Measurements from ENCODE around the gene GGT6.

The GGT6 gene

DNA sequence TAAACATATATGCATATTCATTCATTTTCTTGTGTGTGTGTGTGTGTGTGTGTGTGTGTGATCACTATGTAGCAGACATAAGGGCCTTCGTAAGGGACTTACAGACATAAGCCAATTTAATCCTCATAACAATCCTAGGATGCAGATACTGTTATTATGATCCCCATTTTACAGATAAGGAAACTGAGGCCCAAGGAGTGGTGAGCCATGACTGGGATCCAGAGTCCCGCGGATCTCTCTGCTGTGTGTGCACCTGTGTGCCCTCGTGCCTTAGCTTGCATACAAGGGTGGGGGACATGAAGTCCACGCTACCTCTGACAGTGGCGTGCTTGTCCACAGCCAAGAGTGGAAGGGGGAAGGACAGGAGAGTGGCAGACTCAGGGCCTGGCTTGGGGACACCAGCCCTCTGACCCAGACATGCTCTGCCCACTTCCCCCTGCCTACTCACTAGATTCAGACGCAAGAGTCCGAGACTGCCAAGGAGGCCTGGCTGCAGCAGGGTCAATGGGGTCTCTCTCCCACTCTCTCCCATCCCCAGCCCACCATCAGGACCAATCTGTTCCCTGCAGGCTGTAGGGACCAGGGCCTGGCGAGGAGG lies 14.2 kb upstream of the GGT6 start (continued):
- TF ChIP-seq, protein P1, sequence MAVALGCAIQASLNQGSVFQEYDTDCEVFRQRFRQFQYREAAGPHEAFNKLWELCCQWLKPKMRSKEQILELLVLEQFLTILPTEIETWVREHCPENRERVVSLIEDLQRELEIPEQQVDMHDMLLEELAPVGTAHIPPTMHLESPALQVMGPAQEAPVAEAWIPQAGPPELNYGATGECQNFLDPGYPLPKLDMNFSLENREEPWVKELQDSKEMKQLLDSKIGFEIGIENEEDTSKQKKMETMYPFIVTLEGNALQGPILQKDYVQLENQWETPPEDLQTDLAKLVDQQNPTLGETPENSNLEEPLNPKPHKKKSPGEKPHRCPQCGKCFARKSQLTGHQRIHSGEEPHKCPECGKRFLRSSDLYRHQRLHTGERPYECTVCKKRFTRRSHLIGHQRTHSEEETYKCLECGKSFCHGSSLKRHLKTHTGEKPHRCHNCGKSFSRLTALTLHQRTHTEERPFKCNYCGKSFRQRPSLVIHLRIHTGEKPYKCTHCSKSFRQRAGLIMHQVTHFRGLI (tag by site-specific recombination; IDR thresholded peaks at IDR 0.05) = no peak
- TF ChIP-seq ZNF248 (tag by site-specific recombination; IDR thresholded peaks at IDR 0.05) = no peak
- no peak for TF ChIP-seq ZBTB7A (tag by site-specific recombination; IDR thresholded peaks at IDR 0.05; ENCODE audit: low read depth)

DNA sequence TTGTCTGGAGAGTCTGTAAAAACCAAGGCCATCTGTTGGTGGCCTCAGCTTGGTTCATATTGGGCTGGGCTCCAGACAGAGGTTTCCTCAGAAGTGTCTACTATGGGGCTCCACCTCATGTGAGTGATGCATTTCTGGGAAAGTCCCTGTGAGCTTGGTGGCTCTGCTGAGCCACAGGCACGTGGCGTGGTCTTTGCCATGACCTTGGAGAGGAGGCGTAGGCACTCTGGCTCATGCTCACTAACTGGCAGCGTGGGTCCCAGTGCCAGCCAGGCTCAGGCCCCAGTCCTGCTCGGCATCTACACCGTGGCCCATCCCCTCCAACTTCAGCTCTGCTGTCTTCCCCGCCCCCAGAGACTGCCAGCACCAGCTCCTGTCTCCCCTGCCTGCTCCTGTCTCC lies 13.3 kb upstream of the GGT6 start:
- Histone ChIP-seq H3K36me3 (ENCODE audit: control insufficient read depth in 2 of 2, insufficient read depth in 1 of 2, low read length in 2 of 2) (no peaks in the 10 kb centered on the region), H3K27ac (ENCODE audit: extremely low read depth, low read depth, low read length) (no peak overlapping the region), H3K4me1 (ENCODE audit: control insufficient read depth, insufficient read depth, low read length) (0 out of 2 replicates have a peak, but pooled peaks cover 4% of the 10 kb centered on the region), H3K4me3 (ENCODE audit: low read depth, low read length) (no peak overlapping the region), H3K9me3 (ENCODE audit: control insufficient read depth, insufficient read depth, low read depth, low read length) (no peaks in the 10 kb centered on the region)
- TF ChIP-seq REPIN1 (tag by site-specific recombination; IDR thresholded peaks at IDR 0.05; ENCODE audit: low read depth) = no peak
- no peak for TF ChIP-seq ZNF202 (tag by site-specific recombination; IDR thresholded peaks at IDR 0.05; ENCODE audit: borderline replicate concordance)
- no peak for TF ChIP-seq ZNF133 (tag by site-specific recombination; IDR thresholded peaks at IDR 0.05)
- TF ChIP-seq GFI1B (tag by site-specific recombination; IDR thresholded peaks at IDR 0.05) = no peak
- no peak for TF ChIP-seq OVOL3 (tag by site-specific recombination; IDR thresholded peaks at IDR 0.05)
- TF ChIP-seq, protein P2, sequence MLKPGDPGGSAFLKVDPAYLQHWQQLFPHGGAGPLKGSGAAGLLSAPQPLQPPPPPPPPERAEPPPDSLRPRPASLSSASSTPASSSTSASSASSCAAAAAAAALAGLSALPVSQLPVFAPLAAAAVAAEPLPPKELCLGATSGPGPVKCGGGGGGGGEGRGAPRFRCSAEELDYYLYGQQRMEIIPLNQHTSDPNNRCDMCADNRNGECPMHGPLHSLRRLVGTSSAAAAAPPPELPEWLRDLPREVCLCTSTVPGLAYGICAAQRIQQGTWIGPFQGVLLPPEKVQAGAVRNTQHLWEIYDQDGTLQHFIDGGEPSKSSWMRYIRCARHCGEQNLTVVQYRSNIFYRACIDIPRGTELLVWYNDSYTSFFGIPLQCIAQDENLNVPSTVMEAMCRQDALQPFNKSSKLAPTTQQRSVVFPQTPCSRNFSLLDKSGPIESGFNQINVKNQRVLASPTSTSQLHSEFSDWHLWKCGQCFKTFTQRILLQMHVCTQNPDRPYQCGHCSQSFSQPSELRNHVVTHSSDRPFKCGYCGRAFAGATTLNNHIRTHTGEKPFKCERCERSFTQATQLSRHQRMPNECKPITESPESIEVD (tag by site-specific recombination; IDR thresholded peaks at IDR 0.05) = no peak
- ChIA-PET POLR2A (no interaction called here), CTCF (interaction anchor here (0.5 to 0.9 kb wide), 3 partner anchors 16 to 128 kb away, joined by 3 to 5 read pairs (median 3); no protein-coding TSS in a partner anchor)

DNA sequence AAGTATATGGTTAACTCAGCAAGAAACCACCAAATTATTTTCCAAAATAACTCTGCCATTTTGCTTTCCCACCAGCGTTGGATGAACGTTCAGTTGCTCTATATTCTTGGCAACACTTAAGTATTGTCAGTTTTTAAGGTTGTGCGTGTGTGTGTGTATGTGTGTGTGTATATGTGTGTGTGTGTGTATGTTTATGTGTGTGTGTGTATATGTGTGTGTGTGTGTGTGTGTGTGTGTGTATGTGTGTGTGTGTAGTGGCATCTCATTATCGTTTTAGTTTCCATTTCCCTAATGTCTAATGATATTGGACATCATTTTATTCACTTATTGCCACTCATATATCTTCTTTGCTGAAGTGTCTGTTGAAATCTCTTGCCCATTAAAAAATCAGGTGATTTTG lies 12.7 kb upstream of the GGT6 start:
- Histone ChIP-seq H3K9me3 (ENCODE audit: control insufficient read depth, insufficient read depth, low read depth, low read length) (no peaks in the 10 kb centered on the region), H3K27ac (ENCODE audit: extremely low read depth, low read depth, low read length) (no peak overlapping the region), H3K4me3 (ENCODE audit: low read depth, low read length) (no peak overlapping the region), H3K4me1 (ENCODE audit: control insufficient read depth, insufficient read depth, low read length) (0 out of 2 replicates have a peak, but pooled peaks cover 4% of the 10 kb centered on the region), H3K36me3 (ENCODE audit: control insufficient read depth in 2 of 2, insufficient read depth in 1 of 2, low read length in 2 of 2) (no peaks in the 10 kb centered on the region)
- ChIA-PET CTCF (no interaction called here), POLR2A (no interaction called here)
- TF ChIP-seq, protein P3, sequence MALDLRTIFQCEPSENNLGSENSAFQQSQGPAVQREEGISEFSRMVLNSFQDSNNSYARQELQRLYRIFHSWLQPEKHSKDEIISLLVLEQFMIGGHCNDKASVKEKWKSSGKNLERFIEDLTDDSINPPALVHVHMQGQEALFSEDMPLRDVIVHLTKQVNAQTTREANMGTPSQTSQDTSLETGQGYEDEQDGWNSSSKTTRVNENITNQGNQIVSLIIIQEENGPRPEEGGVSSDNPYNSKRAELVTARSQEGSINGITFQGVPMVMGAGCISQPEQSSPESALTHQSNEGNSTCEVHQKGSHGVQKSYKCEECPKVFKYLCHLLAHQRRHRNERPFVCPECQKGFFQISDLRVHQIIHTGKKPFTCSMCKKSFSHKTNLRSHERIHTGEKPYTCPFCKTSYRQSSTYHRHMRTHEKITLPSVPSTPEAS (tag by site-specific recombination; IDR thresholded peaks at IDR 0.05) = peak; percentile 99
- no peak for TF ChIP-seq ZNF785 (tag by site-specific recombination; IDR thresholded peaks at IDR 0.05)

DNA sequence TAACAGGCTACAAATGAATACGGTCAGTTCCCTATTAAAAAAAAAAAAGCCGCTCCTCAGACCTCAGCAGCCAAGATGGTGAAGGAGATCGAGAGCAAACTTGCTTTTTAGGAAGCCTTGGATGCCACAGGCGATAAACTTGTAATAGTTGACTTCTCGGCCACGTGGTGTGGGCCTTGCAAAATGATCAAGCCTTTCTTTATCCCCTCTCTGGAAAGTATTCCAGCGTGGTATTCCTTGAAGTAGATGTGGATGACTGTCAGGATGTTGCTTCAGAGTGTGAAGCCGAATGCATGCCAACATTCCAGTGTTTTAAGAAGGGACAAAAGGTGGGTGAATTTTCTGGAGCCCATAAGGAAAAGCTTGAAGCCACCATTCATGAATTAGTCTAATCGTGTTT lies 11.8 kb upstream of the GGT6 start:
- ChIA-PET CTCF (interaction anchor here (0.6 to 8.7 kb wide), 3 partner anchors 9 to 52 kb away, joined by 3 to 289 read pairs (median 7); no protein-coding TSS in a partner anchor), POLR2A (interaction anchor here (0.5 to 0.6 kb wide), 3 partner anchors 9 to 33 kb away, joined by 3 to 5 read pairs (median 4); no protein-coding TSS in a partner anchor)
- H3K4me3 ChIP-seq (ENCODE audit: low read depth, low read length) = no peak overlapping the region
- H3K27ac ChIP-seq (ENCODE audit: extremely low read depth, low read depth, low read length) = no peak overlapping the region
- TF ChIP-seq SP2 (tag by site-specific recombination; IDR thresholded peaks at IDR 0.05) (no peak), ZBTB1 (tag by site-specific recombination; IDR thresholded peaks at IDR 0.05) (no peak), ZNF776 (tag by site-specific recombination; IDR thresholded peaks at IDR 0.05; ENCODE audit: borderline replicate concordance) (no peak), KLF8 (tag by site-specific recombination; IDR thresholded peaks at IDR 0.05) (no peak), ZNF366 (tag by site-specific recombination; conservative IDR thresholded peaks at IDR 0.05) (no peak)
- TF ChIP-seq, protein P4, sequence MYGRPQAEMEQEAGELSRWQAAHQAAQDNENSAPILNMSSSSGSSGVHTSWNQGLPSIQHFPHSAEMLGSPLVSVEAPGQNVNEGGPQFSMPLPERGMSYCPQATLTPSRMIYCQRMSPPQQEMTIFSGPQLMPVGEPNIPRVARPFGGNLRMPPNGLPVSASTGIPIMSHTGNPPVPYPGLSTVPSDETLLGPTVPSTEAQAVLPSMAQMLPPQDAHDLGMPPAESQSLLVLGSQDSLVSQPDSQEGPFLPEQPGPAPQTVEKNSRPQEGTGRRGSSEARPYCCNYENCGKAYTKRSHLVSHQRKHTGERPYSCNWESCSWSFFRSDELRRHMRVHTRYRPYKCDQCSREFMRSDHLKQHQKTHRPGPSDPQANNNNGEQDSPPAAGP (tag by site-specific recombination; IDR thresholded peaks at IDR 0.05) = no peak
- TF ChIP-seq, protein P3 (tag by site-specific recombination; IDR thresholded peaks at IDR 0.05) = no peak
- TF ChIP-seq, protein P5, sequence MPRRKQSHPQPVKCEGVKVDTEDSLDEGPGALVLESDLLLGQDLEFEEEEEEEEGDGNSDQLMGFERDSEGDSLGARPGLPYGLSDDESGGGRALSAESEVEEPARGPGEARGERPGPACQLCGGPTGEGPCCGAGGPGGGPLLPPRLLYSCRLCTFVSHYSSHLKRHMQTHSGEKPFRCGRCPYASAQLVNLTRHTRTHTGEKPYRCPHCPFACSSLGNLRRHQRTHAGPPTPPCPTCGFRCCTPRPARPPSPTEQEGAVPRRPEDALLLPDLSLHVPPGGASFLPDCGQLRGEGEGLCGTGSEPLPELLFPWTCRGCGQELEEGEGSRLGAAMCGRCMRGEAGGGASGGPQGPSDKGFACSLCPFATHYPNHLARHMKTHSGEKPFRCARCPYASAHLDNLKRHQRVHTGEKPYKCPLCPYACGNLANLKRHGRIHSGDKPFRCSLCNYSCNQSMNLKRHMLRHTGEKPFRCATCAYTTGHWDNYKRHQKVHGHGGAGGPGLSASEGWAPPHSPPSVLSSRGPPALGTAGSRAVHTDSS (tag by site-specific recombination; IDR thresholded peaks at IDR 0.05) = no peak
- TF ChIP-seq, protein P6, sequence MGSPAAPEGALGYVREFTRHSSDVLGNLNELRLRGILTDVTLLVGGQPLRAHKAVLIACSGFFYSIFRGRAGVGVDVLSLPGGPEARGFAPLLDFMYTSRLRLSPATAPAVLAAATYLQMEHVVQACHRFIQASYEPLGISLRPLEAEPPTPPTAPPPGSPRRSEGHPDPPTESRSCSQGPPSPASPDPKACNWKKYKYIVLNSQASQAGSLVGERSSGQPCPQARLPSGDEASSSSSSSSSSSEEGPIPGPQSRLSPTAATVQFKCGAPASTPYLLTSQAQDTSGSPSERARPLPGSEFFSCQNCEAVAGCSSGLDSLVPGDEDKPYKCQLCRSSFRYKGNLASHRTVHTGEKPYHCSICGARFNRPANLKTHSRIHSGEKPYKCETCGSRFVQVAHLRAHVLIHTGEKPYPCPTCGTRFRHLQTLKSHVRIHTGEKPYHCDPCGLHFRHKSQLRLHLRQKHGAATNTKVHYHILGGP (tag by site-specific recombination; IDR thresholded peaks at IDR 0.05) = no peak
- H3K36me3 ChIP-seq (ENCODE audit: control insufficient read depth in 2 of 2, insufficient read depth in 1 of 2, low read length in 2 of 2) = no peaks in the 10 kb centered on the region
- 0 out of 2 replicates have a peak, but pooled peaks cover 4% of the 10 kb centered on the region for H3K4me1 ChIP-seq (ENCODE audit: control insufficient read depth, insufficient read depth, low read length)
- H3K9me3 ChIP-seq (ENCODE audit: control insufficient read depth, insufficient read depth, low read depth, low read length) = no peaks in the 10 kb centered on the region

Data from HEK293 (cell line).